ENCODE measurements around the gene SYT8.

The SYT8 gene

DNA sequence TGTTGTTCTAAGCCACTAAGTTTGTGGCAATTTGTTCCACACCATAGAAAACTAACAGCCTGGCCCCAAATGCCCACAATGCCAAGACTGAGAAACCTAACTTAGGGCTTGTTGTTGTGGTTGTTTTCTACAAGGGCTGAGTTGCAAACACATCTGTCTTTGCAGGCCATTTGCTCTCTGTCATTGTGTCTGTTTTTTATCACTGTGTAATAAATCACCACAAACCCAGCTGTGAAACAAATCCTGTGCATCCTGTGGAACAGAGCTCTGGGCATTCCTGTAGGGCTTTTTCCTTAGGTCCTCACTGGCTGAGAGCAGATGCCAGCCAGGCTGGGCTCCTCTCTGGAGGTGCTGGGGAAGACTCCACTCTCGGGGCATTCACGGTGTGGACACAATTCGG, 15.7 kb upstream of the SYT8 start:
- DNase-seq, result no peak

DNA sequence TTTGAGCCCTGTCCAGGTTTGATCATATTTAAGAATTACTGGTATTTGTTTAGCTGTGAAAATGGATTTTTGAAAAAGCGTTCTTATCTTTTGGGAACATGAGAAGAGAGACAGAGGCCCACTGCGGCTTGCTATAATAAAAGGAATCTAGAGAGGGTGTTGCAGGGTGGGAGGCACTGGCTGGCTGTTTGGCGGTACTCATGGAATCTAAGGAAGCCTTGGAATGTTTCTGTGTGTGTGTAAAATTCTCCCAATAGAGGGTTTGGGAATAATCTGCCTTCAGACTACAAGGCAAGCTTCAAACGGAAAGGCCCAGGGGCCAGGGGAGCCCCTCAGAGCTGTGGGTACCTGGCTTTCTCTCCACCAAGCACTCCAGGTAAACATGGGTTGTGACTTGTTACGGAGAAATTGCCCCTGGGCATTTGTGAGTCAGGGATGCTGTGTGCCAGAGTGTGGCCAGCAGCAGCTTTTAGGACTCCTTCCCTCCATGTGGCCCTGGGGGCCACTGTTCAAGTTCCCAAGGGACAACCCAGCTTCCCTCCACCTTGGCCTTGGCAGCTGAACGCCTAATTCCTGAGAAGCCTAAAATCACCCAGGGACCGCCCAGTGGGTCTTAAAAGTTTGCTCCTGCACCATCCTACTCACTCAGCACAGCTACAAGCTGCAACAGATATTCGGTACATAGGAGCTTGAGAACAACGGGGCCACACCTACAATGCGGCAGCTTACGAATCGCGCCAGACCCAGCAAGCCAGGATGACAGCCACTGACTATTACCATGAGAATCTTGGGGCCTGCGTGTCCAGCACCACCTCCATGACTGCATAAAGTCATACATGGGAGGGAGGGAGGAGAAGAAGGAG, 14.1 kb upstream of the SYT8 start:
- no peak for DNase-seq

DNA sequence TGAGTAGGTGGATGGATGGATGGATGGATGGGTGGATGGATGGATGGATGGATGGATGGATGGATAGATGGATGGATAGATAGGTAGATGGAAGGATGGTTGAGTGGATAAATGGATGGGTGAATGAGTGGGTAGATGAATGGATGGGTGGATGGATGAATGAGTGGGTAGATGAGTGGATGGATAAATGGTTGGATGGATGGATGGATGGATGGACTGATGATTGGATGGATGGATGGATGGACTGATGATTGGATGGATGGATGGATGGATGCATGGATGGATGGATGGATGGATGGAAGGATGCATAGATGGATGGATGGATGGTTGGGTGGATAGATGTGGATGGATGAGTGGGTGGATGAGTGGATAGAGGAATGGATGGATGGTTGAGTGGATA, 13.2 kb upstream of the SYT8 start:
- DNase-seq, result no peak

DNA sequence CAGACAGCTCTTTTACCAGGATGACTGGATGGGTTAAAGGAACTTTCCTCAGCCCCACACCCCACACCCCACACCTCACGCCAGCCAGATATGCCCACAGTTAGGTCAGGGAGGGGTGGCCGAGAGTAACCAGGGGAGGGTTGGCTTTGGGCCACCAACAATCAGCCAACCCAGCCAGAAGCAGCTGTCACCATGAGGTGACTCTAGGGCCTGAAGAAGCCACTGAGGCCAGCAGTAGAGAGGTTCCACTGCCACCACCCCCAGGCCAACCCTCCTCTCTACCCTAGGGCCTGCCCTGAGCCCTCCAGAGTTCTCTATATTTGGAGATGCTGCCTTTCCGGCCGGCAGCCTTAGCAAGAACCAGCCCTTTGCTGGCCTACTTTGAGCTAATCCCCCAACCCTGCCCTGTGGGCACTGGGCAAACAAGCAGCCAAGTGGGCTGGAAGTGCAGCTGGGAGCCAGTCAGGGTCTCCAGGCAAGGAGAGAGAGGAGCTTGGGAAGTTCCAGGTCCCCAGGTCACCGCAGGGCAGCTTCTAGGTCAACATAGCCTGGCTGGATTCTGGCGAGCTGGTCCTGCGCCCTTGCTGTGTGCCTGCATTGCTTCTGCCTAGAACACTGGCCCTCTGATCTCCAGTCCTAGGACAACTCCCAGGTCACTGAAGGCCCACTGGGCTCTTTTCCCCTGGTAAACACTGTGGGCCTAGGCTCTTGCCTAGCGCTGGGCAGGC, 12.0 kb upstream of the SYT8 start:
- no peak for DNase-seq

DNA sequence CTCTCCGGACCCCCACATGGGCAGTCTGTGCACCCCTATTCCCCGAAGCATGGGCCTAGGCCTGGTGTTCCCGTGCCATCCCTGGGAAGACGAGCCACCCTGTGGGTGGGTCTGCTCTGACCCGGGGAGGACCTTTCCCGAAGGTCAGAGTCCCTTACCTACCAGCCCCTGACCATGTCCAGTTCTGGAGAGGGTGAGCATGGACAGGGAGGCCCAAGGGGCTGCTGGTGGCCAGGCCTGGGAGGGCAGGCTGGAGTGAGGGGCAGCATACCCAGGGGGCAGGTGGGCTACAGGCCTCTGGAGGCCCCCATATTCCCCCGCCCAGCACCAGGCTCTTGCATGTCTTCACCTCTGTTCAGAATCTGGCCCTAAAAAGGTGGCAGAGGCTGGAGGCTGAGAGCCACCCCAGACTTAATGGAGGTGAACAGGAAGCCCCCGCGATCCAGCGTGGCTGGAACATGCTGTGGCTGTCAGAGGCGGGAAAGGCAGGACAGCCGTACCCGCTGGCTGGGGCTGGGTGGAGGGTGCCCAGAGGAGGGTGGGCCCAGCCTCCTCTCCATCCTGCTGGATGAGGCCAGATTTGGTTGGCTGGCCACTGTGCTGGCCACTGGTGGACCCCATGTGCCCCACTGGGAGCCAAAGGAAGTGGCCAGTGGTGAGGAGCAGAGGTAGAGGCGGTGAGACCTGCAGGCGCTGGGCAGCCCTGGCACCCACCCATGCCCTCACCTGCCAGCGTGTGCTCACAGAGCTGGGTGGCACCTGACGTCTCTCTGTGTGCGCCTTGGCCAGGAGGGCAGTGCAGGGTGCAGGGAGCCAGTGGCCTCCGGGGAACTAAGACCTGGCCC, 11.2 kb upstream of the SYT8 start:
- DNase-seq, result no peak

DNA sequence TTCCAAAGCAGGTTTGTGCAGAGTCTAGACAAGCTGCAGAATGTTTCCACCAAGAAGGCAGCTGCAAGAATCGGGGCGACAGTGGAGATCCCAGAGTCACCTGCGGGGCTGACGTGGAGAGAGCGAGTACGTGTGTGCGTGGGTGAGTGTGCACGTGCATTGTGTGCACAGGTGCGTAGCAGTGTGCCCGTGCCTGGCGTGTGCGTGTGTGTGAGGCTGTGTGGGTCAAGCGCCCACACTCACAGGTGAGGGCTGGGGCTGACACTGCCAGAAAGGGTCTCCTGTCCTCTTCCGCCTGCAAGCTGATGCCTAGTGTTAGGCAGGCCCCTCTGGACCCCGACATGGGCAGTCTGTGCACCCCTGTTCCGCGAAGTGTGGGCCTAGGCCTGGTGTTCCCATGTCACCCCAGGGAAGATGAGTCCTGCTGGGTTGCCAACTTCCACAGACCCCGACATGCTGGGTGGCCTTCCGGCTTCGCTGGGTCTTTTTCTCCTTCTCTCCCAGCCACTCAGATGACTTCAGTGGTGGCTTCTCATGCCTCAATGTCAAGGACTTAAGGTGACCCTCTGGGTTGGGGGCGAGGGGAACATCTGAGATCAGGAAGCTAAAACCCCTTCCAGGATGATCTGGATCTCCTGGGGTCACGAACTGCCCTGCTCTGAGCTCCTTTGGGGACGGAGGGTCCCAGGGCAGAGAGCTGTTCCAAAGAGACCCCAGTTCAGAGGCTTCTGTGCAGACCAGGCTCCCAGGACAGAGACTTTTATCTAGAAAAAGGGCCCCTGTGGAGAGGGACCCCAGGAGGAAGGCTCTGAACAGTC, 10.4 kb upstream of the SYT8 start:
- DNase-seq, result no peak

DNA sequence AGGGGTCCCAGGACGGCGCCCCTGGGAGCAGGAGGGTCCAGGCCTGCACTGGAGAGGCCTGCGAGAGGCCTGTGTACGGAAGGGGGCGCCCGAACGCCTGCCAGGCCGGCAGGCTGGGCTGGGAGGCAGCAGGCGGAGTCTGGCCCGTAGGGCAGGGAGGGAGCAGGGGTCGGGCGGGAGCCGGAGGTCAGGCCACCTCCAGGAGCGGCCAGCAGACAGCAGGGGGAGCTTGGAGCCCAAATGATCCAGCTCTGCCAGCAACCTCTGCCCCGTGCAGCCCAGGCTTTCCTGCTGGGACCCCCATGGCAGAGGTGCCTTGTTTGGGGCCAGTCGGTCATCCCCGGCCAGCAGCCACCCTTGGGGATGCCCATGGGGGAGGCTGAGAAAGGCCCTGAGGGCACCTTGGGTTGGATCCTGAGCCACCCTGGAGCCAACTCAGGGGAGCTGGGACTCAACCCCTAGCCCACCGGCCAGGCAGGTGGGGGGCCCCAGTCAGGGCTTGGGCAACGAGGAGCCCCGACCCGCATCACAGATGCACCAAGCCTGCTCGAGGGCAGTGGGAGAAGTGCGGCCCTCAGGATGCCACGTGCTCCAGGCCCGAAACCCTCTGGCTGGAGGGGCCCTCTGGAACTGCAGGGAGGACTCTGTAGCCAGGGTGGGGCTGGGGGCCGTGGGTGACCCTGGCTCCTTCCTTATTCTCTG, 9.6 kb upstream of the SYT8 start:
- DNase-seq, result no peak

DNA sequence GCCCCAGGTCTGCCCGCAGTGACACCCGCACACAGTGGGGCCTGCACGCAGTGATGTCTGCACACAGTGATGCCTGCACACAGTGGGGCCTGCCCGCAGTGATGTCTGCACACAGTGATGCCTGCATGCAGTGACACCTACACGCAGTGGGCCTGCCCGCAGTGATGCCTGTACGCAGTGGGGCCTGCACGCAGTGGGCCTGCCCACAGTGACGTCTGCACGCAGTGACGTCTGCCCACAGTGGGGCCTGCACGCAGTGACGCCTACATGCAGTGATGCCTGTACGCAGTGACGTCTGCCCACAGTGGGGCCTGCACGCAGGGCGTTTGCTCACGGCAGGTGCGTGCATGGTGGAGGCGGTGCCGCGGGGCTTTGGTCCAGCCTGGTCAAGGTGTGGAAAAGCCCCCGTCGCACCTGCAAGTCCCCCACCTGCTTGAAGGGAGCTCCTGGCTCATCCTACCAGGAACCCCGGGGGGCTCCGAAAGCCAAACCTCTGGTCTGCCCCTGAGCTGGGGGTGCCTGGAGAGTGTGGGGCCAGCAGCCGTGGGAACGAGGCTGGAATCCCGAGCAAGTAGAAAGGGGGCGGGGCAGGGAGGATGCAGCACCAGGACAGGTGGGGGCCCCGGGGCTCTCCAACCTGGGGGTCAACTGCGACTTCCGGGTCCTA, 8.9 kb upstream of the SYT8 start:
- no peak for DNase-seq

DNA sequence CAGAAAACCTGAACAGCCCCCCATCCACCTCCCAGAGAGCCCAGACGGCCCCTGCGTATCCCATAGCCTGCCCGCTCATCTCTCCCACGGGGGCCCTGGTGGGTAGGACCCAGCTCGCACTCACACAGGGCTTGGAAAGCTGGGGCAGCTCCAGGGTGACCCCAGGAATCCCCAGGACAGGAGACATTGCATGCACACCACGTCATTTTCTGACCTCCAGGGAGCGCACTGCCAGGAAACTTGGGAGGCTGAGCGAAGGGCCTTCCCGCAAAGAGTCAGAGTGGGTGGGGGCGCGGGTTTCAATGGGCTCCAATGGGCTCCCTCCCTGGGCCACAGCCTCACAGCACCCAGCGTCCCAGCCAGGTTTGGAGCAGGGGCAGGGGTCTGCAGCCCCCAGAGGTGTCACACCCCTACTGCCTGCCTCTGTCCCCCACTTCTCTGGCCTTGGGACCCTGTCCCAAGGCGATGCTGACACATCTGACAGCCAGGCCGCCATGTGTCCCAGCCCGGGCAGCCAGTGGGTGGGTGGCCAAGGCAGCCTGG, 8.2 kb upstream of the SYT8 start:
- no peak for DNase-seq

DNA sequence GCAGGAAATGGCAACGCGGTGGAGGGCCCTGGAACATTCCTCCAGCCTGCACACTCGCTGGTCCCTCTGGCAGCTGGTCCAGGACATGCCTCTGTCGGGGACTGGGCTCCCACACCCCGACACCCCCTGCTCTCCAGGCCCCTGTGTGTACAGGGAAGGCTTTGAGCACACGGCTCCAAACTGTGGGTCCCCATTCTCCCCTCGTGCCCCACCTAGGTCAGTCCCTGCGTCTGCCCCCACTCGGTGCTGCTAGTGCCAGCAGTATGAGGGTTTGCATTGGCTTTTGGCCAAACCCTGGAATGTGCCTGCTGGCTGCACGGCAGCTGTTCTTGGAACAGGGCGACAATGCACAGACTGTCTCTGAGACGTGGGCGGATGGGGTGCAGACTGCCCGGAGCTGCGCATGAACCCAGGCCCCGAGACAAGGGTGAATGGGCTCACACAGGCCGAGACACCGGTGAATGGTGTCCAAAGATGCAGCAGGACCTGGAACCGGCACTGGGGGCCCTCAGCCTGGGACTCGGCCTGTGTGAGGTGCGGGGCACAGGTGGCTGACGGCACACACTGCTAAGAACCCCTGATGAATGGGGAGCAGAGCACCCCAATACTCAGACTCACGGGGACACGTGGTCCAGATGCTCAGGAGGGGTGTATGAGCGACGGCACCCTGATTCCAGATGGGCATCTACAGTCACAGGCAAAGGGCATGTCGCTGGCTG, 7.5 kb upstream of the SYT8 start:
- no peak for DNase-seq

DNA sequence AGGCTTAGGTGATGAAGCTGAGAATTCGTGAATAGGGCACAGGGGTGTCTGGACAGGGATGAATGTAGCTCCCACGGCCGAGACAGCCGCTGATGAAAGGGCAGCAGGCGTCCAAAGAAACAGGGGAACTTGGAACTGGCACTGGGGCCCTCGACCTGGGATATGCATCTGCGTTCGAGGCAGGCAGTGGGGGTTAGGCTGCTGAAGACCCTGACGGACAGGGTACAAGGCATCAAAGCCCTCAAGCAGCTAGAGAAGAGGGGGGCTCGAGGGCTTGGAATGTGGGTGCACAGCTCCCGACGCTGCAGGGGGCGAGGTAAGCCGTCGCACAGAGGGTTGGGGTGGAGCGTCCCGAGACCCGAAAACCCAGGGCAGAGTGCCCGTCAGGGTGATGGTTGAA, 6.9 kb upstream of the SYT8 start:
- no peak for DNase-seq

DNA sequence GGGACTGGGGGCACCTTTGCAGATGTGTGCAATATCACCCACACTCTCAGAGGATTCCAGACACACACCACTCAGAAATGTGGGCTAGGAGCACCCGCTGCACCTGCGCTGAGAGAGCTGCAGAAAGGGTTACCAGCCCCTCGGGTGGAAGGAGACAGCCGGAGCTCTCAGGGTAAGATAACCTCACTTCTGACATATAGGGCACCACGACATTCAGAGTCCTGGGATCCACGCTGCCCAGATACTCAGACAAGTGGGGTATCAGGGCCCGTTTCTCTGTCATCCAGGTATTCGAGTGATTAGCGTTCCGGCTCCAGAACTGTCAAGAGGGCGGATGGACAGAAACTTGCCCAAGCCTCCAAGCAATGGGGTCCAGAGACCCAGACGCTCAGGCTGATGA, 6.2 kb upstream of the SYT8 start:
- DNase-seq, result no peak

DNA sequence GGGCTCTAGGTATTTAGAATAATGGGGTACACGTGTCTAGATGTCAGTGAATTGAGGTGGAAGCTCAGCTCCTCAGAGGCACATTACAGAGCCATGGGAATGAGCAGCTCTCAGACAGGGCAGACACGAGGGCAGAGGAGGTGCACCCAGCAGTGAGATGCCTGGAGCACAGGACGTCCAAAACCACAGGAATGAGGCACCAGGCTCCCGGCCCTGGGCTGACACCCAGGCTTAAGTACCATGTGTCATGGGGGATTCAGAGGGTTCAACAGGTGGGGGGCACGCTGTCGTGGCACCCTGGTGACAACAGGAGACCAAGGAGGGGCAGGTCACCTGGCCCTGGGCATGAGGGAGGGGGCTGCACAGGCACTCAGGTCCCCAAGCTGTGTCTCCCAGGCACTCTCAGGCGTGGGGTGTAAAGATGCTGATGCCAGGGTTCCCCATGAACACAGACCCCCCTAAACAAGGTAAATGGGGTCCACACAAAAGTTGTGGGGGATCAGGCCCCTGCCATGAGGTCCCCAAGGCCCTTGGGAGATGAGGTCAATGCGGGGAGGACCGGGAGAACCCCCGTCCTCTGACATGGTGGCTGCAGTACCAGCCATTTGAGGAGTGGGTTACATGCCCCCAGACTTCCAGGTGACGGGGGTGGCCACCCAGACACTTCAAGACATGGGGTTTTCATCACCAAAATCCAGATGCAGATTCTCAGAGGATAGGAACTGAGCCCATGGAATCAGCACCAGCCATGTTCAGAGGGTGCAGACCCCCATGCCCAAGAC, 5.6 kb upstream of the SYT8 start:
- DNase-seq, result no peak

DNA sequence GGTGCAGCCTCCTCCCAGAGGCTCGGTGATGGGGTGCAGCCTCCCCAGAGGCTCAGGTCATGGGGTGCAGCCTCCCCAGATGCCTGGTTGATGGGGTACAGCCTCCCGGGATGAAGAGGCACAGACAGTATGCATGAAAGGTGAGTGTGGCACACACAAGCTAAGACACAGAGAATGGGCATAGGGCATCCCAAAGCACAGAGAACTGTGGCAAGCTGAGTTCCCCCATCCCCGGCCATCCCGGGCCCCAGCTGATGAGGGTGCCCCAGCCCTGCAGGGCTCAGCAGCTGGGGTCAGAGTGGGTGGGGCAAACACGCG, 4.8 kb upstream of the SYT8 start:
- no peak for DNase-seq

DNA sequence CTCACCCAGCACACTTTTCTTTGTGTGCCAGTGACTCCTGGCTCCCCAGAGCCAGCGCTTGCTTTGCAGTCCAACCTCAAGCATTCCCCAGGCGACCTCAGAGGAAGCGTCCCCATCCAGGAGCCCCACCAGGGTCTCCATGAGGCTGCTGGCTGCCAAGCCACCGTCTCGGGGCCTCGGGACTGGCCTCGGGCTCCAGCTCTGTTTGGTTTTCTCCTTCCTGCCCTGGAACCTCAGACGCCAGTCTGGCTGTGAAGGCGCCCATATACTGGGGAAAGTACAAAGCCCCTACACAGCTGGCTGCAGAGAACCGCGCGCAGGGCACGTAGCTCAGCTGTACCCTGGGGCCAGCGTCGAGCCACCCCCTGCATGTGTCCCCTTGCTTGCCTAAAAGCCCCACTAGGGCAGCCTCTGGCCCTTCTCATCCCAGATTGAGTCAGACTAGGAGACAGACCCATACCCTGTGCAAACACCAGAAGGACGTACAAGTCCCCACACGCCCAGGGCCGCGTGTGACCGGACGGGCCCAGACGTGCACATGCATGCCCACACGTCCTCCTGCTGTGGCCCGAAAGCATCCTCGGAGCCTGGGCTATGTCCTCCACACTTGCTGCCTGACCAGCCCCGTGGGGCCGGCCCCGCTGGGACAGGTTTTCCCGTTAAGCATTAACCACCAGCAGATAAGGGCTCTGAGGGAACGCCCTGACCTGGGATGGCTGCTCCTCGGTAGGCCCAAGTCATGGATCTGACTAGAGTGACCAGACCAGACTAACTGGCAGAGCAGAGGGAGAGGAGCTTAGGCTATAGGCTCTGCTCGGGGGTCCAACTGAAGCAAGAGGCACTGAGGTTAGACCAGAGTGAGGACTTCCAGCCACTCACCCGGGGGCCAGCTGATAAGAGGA, 4.2 kb upstream of the SYT8 start:
- no peak for DNase-seq

DNA sequence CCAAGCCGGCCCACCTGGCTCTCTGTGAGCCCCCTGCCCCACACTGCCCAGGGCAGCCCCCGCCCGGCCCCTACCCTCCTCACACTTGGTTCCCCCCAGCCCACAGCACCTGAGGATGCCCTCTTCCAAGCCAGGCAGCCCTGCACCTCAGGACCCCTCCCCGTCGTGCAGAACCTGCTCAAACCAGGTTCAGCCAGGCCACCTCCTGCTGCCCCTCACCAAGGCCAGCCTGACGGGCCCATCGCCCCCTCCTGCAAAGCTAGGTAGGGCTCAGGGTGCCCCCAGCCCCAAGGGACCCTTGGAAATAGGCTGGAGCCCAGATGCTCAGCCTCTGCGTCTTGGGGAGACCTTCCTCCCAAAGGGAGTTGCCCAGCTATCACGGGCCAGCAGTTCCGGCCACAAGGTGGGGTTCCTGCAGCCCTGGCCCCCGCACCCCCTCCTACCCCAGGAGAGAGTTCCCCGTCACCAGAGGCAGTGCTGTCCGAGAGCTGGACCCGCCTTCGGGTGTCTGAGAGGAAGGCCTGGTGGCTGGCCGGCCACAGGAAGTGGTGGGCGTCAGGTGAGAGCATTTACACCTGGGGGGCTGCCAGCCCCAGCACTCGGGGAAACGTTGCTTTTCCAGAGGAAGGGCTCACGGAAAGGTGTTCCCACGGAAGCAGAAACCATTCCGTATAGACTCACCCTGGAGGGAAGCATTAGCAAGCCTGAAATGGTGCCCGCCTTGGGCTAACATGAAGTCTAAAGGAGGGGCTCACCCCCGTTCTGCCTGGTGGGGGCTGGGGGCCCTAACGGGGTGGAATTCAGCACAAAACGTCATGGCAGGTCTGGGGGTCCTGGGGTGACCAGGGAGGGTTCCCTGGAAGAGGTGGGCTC, 3.2 kb upstream of the SYT8 start:
- no peak for DNase-seq

DNA sequence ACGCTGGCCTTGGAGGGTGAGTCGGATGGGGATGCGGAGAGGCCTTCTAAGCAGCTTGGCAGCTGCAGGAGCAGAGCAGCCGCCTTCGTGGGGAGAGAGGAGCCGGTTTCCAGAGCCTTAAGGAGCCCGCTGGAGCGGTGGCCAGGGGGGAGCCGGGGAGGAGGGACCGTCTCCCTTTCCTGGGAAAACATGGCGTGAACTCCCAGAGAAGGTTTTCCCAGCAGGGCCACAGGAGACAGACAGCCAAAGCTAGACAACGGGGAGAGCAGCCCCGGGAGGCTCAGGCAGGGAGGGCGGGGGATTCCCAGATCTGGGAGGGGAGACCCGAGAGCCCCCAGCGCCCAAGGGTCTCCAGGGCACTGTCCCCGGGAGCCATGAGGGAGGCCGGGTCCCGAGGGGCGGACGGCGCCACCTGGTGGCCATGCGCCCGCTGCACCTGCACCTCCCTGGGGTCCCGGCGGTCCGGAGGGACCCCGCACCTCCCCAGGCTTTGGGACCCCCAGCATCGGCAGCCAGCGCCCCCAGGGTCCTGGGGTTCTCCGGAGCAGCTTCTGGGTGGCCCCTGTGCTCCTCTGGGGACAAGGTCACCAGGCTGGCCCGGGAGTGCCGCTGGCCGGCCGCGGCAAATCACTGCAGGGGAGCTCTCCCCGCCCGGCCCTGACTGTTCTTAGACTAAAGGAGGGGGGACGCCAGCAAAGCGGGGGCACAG, 2.4 kb upstream of the SYT8 start:
- DNase-seq, result no peak

Measured in NCI-H187 (cell line).